OCI-LY1 (cell line): ENCODE measurements around the gene ROR1.

Source experiments
- H2AFZ ChIP-seq: fragments of 200-600 bp; sonication (generic), shearing (Covaris generic); 2 replicates; pipeline ENCODE4 v1.6.0; 2014; ENCODE audit warnings: antibody characterized with exemption, mild to moderate bottlenecking, low read length
- H3F3A ChIP-seq: fragments of 200-600 bp; sonication (generic), shearing (Covaris generic); 2 replicates; pipeline ENCODE4 v1.6.0; 2014; ENCODE audit warnings: mild to moderate bottlenecking, antibody characterized with exemption, low read length, moderate library complexity; ENCODE audit not compliant: insufficient read depth
- H3K27ac ChIP-seq: fragments of 200-600 bp; sonication (generic); 2 replicates; pipeline ENCODE4 v1.5.1; 2014; ENCODE audit warnings: low read length, mixed run types, mild to moderate bottlenecking, low read depth; ENCODE audit not compliant: poor library complexity, severe bottlenecking
- H3K27me3 ChIP-seq: fragments of 200-600 bp; sonication (generic); 2 replicates; pipeline ENCODE4 v1.6.0; 2014; ENCODE audit warnings: antibody characterized with exemption, mild to moderate bottlenecking, low read length, moderate library complexity; ENCODE audit not compliant: insufficient read depth
- H3K36me3 ChIP-seq: fragments of 200-600 bp; sonication (generic); 2 replicates; pipeline ENCODE4 v1.6.1; 2014; ENCODE audit warnings: mild to moderate bottlenecking, antibody characterized with exemption, low read length, moderate library complexity, mixed read lengths; ENCODE audit not compliant: insufficient read depth
- H3K4me1 ChIP-seq: fragments of 200-600 bp; sonication (generic); 2 replicates; pipeline ENCODE4 v1.5.1; 2014; ENCODE audit warnings: mild to moderate bottlenecking, low read length, moderate library complexity; ENCODE audit not compliant: insufficient read depth, severe bottlenecking
- H3K4me2 ChIP-seq: fragments of 200-600 bp; sonication (generic), shearing (Covaris generic); 2 replicates; pipeline ENCODE4 v1.6.1; 2014; ENCODE audit warnings: low read length
- H3K4me3 ChIP-seq: fragments of 200-600 bp; sonication (generic); 2 replicates; pipeline ENCODE4 v1.5.1; 2014; ENCODE audit warnings: low read length, low read depth, mild to moderate bottlenecking, mixed read lengths; ENCODE audit not compliant: poor library complexity, severe bottlenecking
- H3K79me2 ChIP-seq: fragments of 200-600 bp; shearing (Covaris generic); 2 replicates; pipeline ENCODE4 v1.6.1; 2016; ENCODE audit warnings: mixed run types, low read length, mixed read lengths; ENCODE audit not compliant: insufficient read depth
- H3K9ac ChIP-seq: fragments of 200-600 bp; sonication (generic), shearing (Covaris generic); 2 replicates; pipeline ENCODE4 v1.6.1; 2014; ENCODE audit warnings: mild to moderate bottlenecking, low read length, mixed read lengths
- H3K9me2 ChIP-seq: fragments of 200-600 bp; sonication (generic), shearing (Covaris generic); 2 replicates; pipeline ENCODE4 v1.6.1; 2014; ENCODE audit warnings: low read depth, mild to moderate bottlenecking, low read length, mixed read lengths
- H3K9me3 ChIP-seq: fragments of 200-600 bp; shearing (Covaris generic); 2 replicates; pipeline ENCODE4 v1.6.1; 2014; ENCODE audit warnings: low read length, mixed read lengths
- H4K20me1 ChIP-seq: fragments of 200-600 bp; sonication (generic), shearing (Covaris generic); 2 replicates; pipeline ENCODE4 v1.6.0; 2016; ENCODE audit warnings: mild to moderate bottlenecking, low read length; ENCODE audit not compliant: insufficient read depth
- CTCF ChIP-seq: fragments of 200-600 bp; sonication (generic), shearing (Covaris generic); IDR thresholded peaks from 2 replicates; pipeline ENCODE4 v1.5.1; 2017; ENCODE audit warnings: mild to moderate bottlenecking, antibody characterized with exemption, low read length, moderate library complexity, mixed read lengths
- EZH2 ChIP-seq: fragments of 200-600 bp; sonication (generic), shearing (Covaris generic); IDR thresholded peaks from 2 replicates; pipeline ENCODE4 v1.8.0; 2017; ENCODE audit warnings: borderline replicate concordance, mixed run types, mild to moderate bottlenecking, antibody characterized with exemption, low read length, moderate library complexity, mixed read lengths

The ROR1 gene

GRCh38 chr1:63916485-63917360 lies 142.9 kb downstream of the ROR1 start:
- TF ChIP-seq EZH2 (no peak), CTCF (no peak)
- no peaks in the 10 kb centered on the region for H3K9me3 ChIP-seq
- no peak overlapping the region for H3K4me2 ChIP-seq
- H4K20me1 ChIP-seq, result no peaks in the 10 kb centered on the region
- H3K27me3 ChIP-seq, result no peaks in the 10 kb centered on the region
- H3F3A ChIP-seq, result no peaks in the 10 kb centered on the region
- no peaks in the 10 kb centered on the region for H3K4me1 ChIP-seq
- H2AFZ ChIP-seq, result no peak overlapping the region
- H3K79me2 ChIP-seq, result no peaks in the 10 kb centered on the region
- no peak overlapping the region for H3K27ac ChIP-seq
- no peak overlapping the region for H3K9ac ChIP-seq
- H3K36me3 ChIP-seq, result no peaks in the 10 kb centered on the region
- H3K4me3 ChIP-seq, result no peak overlapping the region
- no peaks in the 10 kb centered on the region for H3K9me2 ChIP-seq

- Histone ChIP-seq H3K4me3 (no peak overlapping the region), H3K4me2 (no peak overlapping the region), H3K9ac (no peak overlapping the region), H3K36me3 (no peaks in the 10 kb centered on the region), H3K27me3 (no peaks in the 10 kb centered on the region), H3K79me2 (no peaks in the 10 kb centered on the region), H3K9me2 (no peaks in the 10 kb centered on the region), H3F3A (no peaks in the 10 kb centered on the region), H3K27ac (no peak overlapping the region), H2AFZ (no peak overlapping the region), H3K4me1 (no peaks in the 10 kb centered on the region), H3K9me3 (no peaks in the 10 kb centered on the region), H4K20me1 (no peaks in the 10 kb centered on the region)
- TF ChIP-seq EZH2, result no peak
- peak; percentile 60; the same call in 1 of the 2 replicates for TF ChIP-seq CTCF
Observed at GRCh38 chr1:63917571-63918417, 144.0 kb downstream of the ROR1 start.

GRCh38 chr1:63918418-63918945 lies 144.7 kb downstream of the ROR1 start:
- Histone ChIP-seq H3K36me3 (no peaks in the 10 kb centered on the region), H3K9me3 (no peaks in the 10 kb centered on the region), H3K9me2 (no peaks in the 10 kb centered on the region), H3K9ac (no peak overlapping the region), H3F3A (no peaks in the 10 kb centered on the region), H3K4me3 (no peak overlapping the region), H2AFZ (no peak overlapping the region), H3K27me3 (no peaks in the 10 kb centered on the region), H3K4me1 (no peaks in the 10 kb centered on the region), H4K20me1 (no peaks in the 10 kb centered on the region), H3K27ac (no peak overlapping the region), H3K79me2 (no peaks in the 10 kb centered on the region), H3K4me2 (no peak overlapping the region)
- TF ChIP-seq EZH2 (no peak), CTCF (no peak)
